Neural progenitor cell (in vitro differentiated cells): ENCODE measurements around the gene GFOD1. TPM values are rescaled to one million over a fixed set of nuclear protein-coding genes. Genes with fewer than 3 reads are reported as not detected.

Source experiments
- DNase-seq: peaks from one replicate; pipeline ENCODE4 v3.0.0-alpha.2; 2016; ENCODE audit warnings: low spot score
- H2AFZ ChIP-seq: fragments of 200-600 bp; sonication (generic); replicated peaks from 2 replicates; pipeline ENCODE4 v1.6.1; 2016; ENCODE audit warnings: antibody characterized with exemption
- H3F3A ChIP-seq: fragments of 200-600 bp; sonication (generic); 2 replicates; pipeline ENCODE4 v1.6.1; 2016; ENCODE audit warnings: antibody characterized with exemption, low read depth
- H3K27ac ChIP-seq: fragments of 200-600 bp; sonication (generic); 2 replicates; pipeline ENCODE4 v1.5.1; 2016; ENCODE audit warnings: mild to moderate bottlenecking
- H3K27me3 ChIP-seq: fragments of 200-600 bp; sonication (generic); 2 replicates; pipeline ENCODE4 v1.6.1; 2016; ENCODE audit warnings: mild to moderate bottlenecking, moderate library complexity
- H3K36me3 ChIP-seq: fragments of 200-600 bp; sonication (generic); 2 replicates; pipeline ENCODE4 v1.5.1; 2016
- H3K4me1 ChIP-seq: fragments of 200-600 bp; sonication (generic); 2 replicates; pipeline ENCODE4 v1.6.1; 2016; ENCODE audit warnings: mixed run types
- H3K4me2 ChIP-seq: fragments of 200-600 bp; sonication (generic); 2 replicates; pipeline ENCODE4 v1.6.1; 2016
- H3K4me3 ChIP-seq: fragments of 200-600 bp; sonication (generic); 2 replicates; pipeline ENCODE4 v1.5.1; 2016
- H3K79me2 ChIP-seq: fragments of 200-600 bp; sonication (generic); 2 replicates; pipeline ENCODE4 v1.6.1; 2016; ENCODE audit warnings: low read depth
- H3K9ac ChIP-seq: fragments of 200-600 bp; sonication (generic); 2 replicates; pipeline ENCODE4 v1.6.1; 2016
- H3K9me3 ChIP-seq: fragments of 200-600 bp; sonication (generic); 2 replicates; pipeline ENCODE4 v1.5.1; 2016; ENCODE audit warnings: low read depth
- H4K20me1 ChIP-seq: fragments of 200-600 bp; sonication (generic); 2 replicates; pipeline ENCODE4 v1.6.1; 2016; ENCODE audit warnings: low read depth
- H3K27ac Mint-ChIP-seq: 3 replicates; pipeline ENCODE4 v1.8.0; 2021; ENCODE audit warnings: mixed read lengths
- H3K27me3 Mint-ChIP-seq: 2 replicates; pipeline ENCODE4 v1.8.0; 2022; ENCODE audit warnings: low read depth, mild to moderate bottlenecking, inconsistent platforms, moderate library complexity, mixed read lengths; ENCODE audit not compliant: insufficient read depth
- H3K36me3 Mint-ChIP-seq: 3 replicates; pipeline ENCODE4 v1.8.0; 2021; ENCODE audit warnings: mixed read lengths
- H3K4me1 Mint-ChIP-seq: 3 replicates; pipeline ENCODE4 v1.8.0; 2021; ENCODE audit warnings: mixed read lengths
- H3K4me3 Mint-ChIP-seq: 3 replicates; pipeline ENCODE4 v1.8.0; 2021; ENCODE audit warnings: mild to moderate bottlenecking, moderate library complexity, mixed read lengths
- H3K9me3 Mint-ChIP-seq: 3 replicates; pipeline ENCODE4 v1.8.0; 2020; ENCODE audit warnings: mixed read lengths
- EZH2 ChIP-seq: fragments of 200-600 bp; sonication (generic); IDR thresholded peaks from 2 replicates; pipeline ENCODE4 v1.6.1; 2017; ENCODE audit warnings: antibody characterized with exemption, mild to moderate bottlenecking, moderate library complexity
- EZH2phosphoT487 ChIP-seq: fragments of 200-600 bp; sonication (generic); IDR thresholded peaks from 2 replicates; pipeline ENCODE4 v1.6.1; 2017; ENCODE audit warnings: antibody characterized with exemption
- total RNA-seq: library from RNA; depleted of rRNA; stranded (reverse); fragments of >200 nt; gene quantifications from 2 replicates; pipeline ENCODE4 v1.2.3, GENCODE V29; 2015; ENCODE audit warnings: low replicate concordance
- TF ChIP-seq, protein P1 (sequence below): fragments of 200-600 bp; sonication (generic); IDR thresholded peaks from 2 replicates; pipeline ENCODE4 v1.5.1; 2017; ENCODE audit warnings: antibody characterized with exemption, mild to moderate bottlenecking

GFOD1 gene
- total RNA-seq, 1 donor from 2014 or later: 1.8 TPM

GRCh38 chr6:13372688-13373487 lies 114.5 kb downstream of the GFOD1 start:
- Histone ChIP-seq H3K4me1 (peaks cover 30% of the 10 kb centered on the region), H3K79me2 (no peaks in the 10 kb centered on the region), H3K9me3 (no peaks in the 10 kb centered on the region), H3F3A (peaks cover 5% of the 10 kb centered on the region), H3K27me3 (no peaks in the 10 kb centered on the region), H3K4me3 (no peak overlapping the region), H3K36me3 (no peaks in the 10 kb centered on the region), H3K27ac (no peak overlapping the region), H3K4me2 (no peak overlapping the region), H3K9ac (no peak overlapping the region), H2AFZ (no peak overlapping the region), H4K20me1 (no peaks in the 10 kb centered on the region)
- TF ChIP-seq, protein P1, sequence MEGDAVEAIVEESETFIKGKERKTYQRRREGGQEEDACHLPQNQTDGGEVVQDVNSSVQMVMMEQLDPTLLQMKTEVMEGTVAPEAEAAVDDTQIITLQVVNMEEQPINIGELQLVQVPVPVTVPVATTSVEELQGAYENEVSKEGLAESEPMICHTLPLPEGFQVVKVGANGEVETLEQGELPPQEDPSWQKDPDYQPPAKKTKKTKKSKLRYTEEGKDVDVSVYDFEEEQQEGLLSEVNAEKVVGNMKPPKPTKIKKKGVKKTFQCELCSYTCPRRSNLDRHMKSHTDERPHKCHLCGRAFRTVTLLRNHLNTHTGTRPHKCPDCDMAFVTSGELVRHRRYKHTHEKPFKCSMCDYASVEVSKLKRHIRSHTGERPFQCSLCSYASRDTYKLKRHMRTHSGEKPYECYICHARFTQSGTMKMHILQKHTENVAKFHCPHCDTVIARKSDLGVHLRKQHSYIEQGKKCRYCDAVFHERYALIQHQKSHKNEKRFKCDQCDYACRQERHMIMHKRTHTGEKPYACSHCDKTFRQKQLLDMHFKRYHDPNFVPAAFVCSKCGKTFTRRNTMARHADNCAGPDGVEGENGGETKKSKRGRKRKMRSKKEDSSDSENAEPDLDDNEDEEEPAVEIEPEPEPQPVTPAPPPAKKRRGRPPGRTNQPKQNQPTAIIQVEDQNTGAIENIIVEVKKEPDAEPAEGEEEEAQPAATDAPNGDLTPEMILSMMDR: no peak
- TF ChIP-seq EZH2phosphoT487 (no peak), EZH2 (no peak)
- no peaks in the 10 kb centered on the region for H3K9me3 Mint-ChIP-seq
- peaks cover 2% of the 10 kb centered on the region for H3K27me3 Mint-ChIP-seq
- no peaks in the 10 kb centered on the region for H3K36me3 Mint-ChIP-seq
- H3K4me1 Mint-ChIP-seq: peaks cover 47% of the 10 kb centered on the region
- no peak overlapping the region for H3K4me3 Mint-ChIP-seq
- no peak for DNase-seq
- no peak overlapping the region for H3K27ac Mint-ChIP-seq

- Mint-ChIP-seq H3K36me3 (no peaks in the 10 kb centered on the region), H3K4me3 (no peak overlapping the region), H3K27ac (no peak overlapping the region), H3K27me3 (peaks cover 2% of the 10 kb centered on the region), H3K9me3 (no peaks in the 10 kb centered on the region), H3K4me1 (peaks cover 55% of the 10 kb centered on the region)
- Histone ChIP-seq H3K36me3 (no peaks in the 10 kb centered on the region), H3K9ac (no peak overlapping the region), H3K27ac (no peak overlapping the region), H3K79me2 (no peaks in the 10 kb centered on the region), H3K9me3 (no peaks in the 10 kb centered on the region), H3K4me1 (peaks cover 38% of the 10 kb centered on the region), H3F3A (peaks cover 13% of the 10 kb centered on the region), H3K4me2 (peak overlapping the region; percentile 55), H3K4me3 (no peak overlapping the region), H3K27me3 (no peaks in the 10 kb centered on the region), H4K20me1 (no peaks in the 10 kb centered on the region), H2AFZ (peak overlapping the region; percentile 77)
- TF ChIP-seq, protein P1: no peak
- TF ChIP-seq EZH2phosphoT487 (no peak), EZH2 (no peak)
- DNase-seq: no peak
Measured at GRCh38 chr6:13372076-13372475, 115.3 kb downstream of the GFOD1 start.

DNA sequence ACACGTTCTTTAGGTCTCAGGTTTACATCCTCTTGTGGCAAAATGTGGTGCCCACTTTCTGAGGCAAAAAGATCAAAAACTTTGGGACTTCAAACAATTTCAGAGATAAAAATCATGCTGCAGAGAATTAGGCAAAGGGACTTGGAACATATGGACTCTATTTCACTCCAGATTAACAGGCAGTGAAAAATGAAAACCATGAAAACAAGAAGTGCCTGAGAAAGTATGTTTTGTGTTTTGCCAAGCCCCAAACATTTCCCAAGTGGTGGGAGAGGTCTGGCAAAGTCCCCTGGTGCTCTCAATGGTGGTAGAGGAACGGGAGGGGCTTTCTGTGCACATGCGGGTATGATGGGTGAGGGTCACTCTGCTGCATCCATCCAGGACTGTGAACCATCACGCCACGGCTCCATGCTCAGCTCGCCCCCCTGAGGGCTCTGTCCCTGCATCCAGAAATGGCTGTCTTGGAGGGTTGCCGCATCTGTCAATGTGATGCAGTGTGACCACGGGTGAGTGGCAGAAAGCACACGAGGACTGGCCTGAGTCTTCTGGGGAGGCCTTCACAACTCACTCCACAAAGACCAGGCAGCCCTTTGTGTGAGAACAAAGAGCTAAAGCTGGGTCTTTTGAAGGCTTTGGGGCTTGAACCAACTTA lies 115.9 kb downstream of the GFOD1 start:
- H3K27me3 Mint-ChIP-seq: peaks cover 2% of the 10 kb centered on the region
- no peaks in the 10 kb centered on the region for H3K9me3 ChIP-seq
- no peak overlapping the region for H3K27ac ChIP-seq
- no peaks in the 10 kb centered on the region for H3K36me3 Mint-ChIP-seq
- H3K4me1 ChIP-seq: peaks cover 40% of the 10 kb centered on the region
- H3F3A ChIP-seq: peaks cover 14% of the 10 kb centered on the region
- peak; percentile 40 for DNase-seq
- no peak overlapping the region for H3K4me3 ChIP-seq
- H2AFZ ChIP-seq: peak overlapping the region; percentile 77
- H3K9me3 Mint-ChIP-seq: no peaks in the 10 kb centered on the region
- peaks cover 56% of the 10 kb centered on the region for H3K4me1 Mint-ChIP-seq
- no peak overlapping the region for H3K9ac ChIP-seq
- no peak for TF ChIP-seq EZH2
- TF ChIP-seq, protein P1: no peak
- no peak for TF ChIP-seq EZH2phosphoT487
- H3K79me2 ChIP-seq: no peaks in the 10 kb centered on the region
- H3K36me3 ChIP-seq: no peaks in the 10 kb centered on the region
- no peak overlapping the region for H3K4me3 Mint-ChIP-seq
- peak overlapping the region; percentile 55 for H3K4me2 ChIP-seq
- peak overlapping the region; percentile 12 for H3K27ac Mint-ChIP-seq
- H3K27me3 ChIP-seq: no peaks in the 10 kb centered on the region
- no peaks in the 10 kb centered on the region for H4K20me1 ChIP-seq
